TTC549 (cell line): ENCODE measurements around the gene DSCAML1.

Experiments used
- FAIRE-seq: peaks from 2 replicates; lab custom pipeline; 2012; peaks lifted over from hg19 to GRCh38; lab: Jason Lieb, UNC

The DSCAML1 gene

GRCh38 chr11:117658809-117659208, 138.2 kb downstream of the DSCAML1 start:
- no peak for FAIRE-seq

GRCh38 chr11:117657794-117658193, 139.2 kb downstream of the DSCAML1 start:
- no peak for FAIRE-seq

- no peak for FAIRE-seq
These were observed 142.4 kb downstream of the DSCAML1 start for GRCh38 chr11:117654281-117655255.

- FAIRE-seq, result no peak
These were observed 144.5 kb downstream of the DSCAML1 start for GRCh38 chr11:117652521-117652920.

- FAIRE-seq, result no peak
These were observed 147.5 kb downstream of the DSCAML1 start for GRCh38 chr11:117649296-117650055.

- no peak for FAIRE-seq
These were observed 149.1 kb downstream of the DSCAML1 start for GRCh38 chr11:117647872-117648271.

- no peak for FAIRE-seq
These were observed 149.8 kb downstream of the DSCAML1 start for GRCh38 chr11:117647207-117647606.

- no peak for FAIRE-seq
These were observed 150.6 kb downstream of the DSCAML1 start for GRCh38 chr11:117646411-117646810.

- no peak for FAIRE-seq
These were observed 152.4 kb downstream of the DSCAML1 start for GRCh38 chr11:117644403-117645155.

- FAIRE-seq, result no peak
These were observed 153.3 kb downstream of the DSCAML1 start for GRCh38 chr11:117643606-117644300.

- FAIRE-seq, result no peak
These were observed 154.2 kb downstream of the DSCAML1 start for GRCh38 chr11:117642835-117643234.

- no peak for FAIRE-seq
These were observed 154.6 kb downstream of the DSCAML1 start for GRCh38 chr11:117642396-117642795.

GRCh38 chr11:117641008-117641915, 155.8 kb downstream of the DSCAML1 start:
- FAIRE-seq, result no peak

- no peak for FAIRE-seq
These were observed 157.0 kb downstream of the DSCAML1 start for GRCh38 chr11:117640041-117640440.

GRCh38 chr11:117639601-117640000, 157.4 kb downstream of the DSCAML1 start:
- FAIRE-seq, result no peak

GRCh38 chr11:117638911-117639543, 158.0 kb downstream of the DSCAML1 start:
- no peak for FAIRE-seq

GRCh38 chr11:117634756-117635603, 162.0 kb downstream of the DSCAML1 start:
- no peak for FAIRE-seq

- FAIRE-seq, result no peak
These were observed 162.8 kb downstream of the DSCAML1 start for GRCh38 chr11:117633976-117634755.
